Measurements from ENCODE around the gene SRGAP2B. TPM values are rescaled to one million over a fixed set of nuclear protein-coding genes. Genes with fewer than 3 reads are reported as not detected.
"Not testable (repeated sequence)": the region's sequence is repeated elsewhere in the genome, so short reads cannot be mapped to it uniquely, and the experiment has no call there.

The SRGAP2B gene
- total RNA-seq, 4 donors from 2014 or later = 39.3 to 79.9 (median 52.5) TPM

DNA sequence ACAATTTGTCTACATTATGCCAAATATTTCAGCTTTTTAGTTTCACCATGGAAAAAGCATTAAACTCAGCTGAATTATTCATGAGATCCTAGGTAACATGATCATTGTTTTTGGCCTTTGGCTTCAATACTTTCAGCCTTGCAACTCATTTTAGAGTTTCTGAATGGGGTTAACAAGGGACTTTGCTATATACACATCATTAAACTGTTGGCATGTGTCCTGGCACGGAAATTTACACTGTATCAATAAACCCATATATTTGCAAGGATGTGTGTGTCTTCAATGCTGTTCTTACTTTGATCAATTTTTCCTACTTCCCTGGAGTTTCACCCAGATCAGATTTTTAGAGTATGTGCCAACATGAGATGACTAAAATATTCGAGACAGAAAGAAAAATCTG lies 61.6 kb downstream of the SRGAP2B start:
- H3K4me3 ChIP-seq (ENCODE audit: low read depth, poor library complexity, severe bottlenecking); DNase-seq (ENCODE audit: low spot score in 2 of 2); intact Hi-C loops (cut with DNase I; ENCODE audit: low total_unique reads): not testable (repeated sequence)
- no CpG with 5 or more reads among the region's 2 CpGs for WGBS, 2 donors

DNA sequence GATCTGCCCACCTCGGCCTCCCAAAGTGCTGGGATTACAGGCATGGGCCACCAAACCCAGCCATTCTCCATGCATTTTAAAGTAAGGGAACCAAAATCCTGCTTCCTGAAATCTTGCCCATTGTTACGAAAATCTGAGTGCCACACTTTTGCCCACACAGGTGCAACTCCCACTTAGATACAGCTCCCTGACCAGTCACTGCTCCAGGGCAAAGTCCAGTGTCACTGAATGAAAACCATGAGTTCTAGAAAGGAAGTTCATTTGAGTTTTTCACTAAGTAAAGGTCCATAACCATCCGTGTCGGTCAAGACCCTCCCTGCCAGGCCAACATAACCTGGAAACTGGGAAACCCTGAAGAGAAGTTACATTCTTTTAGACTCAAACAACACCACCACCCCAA lies 67.9 kb downstream of the SRGAP2B start:
- no CpG with 5 or more reads among the region's 4 CpGs for WGBS, 2 donors
- H3K4me3 ChIP-seq (ENCODE audit: low read depth, poor library complexity, severe bottlenecking); intact Hi-C loops (cut with DNase I; ENCODE audit: low total_unique reads); DNase-seq (ENCODE audit: low spot score in 2 of 2): not testable (repeated sequence)

DNA sequence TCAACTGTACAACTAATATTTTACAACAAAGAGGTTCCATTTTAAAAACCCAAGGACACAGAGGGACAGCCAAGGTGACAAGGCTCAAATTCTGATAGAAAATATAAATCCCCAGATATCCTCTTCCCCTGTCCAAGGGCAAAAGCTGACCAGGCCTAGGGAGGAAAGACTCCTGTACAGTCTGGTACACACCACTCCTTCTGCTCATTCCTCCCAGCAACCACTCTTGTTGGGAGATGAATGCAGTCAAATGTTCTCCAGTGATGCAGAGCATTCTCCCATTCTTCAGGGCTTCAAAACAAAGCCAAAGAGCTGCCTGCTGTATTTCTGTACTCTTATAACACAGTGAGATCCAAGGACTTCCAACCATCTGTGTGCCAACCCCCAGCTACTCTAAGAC lies 69.8 kb downstream of the SRGAP2B start:
- DNase-seq (ENCODE audit: low spot score in 2 of 2); H3K4me3 ChIP-seq (ENCODE audit: low read depth, poor library complexity, severe bottlenecking); intact Hi-C loops (cut with DNase I; ENCODE audit: low total_unique reads): not testable (repeated sequence)

DNA sequence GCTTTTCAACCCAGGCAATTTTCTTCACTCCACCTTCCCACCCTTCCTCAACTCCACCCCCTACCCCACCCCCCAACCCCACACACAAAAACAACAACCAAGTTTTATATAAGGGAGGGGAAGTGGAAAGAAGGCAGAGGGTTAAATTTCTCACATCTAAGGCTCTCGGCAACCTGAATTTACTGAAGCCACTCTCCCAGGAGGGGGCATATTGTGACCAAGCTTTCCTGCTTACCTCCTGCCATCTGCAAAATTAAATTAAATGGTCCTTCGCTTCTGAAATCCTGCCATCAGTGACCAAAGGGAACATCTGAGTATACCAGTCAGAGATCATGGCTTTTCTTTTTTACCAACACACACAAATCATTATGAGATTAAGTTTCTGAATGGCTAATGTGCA lies 72.9 kb downstream of the SRGAP2B start:
- DNase-seq (ENCODE audit: low spot score in 2 of 2); intact Hi-C loops (cut with DNase I; ENCODE audit: low total_unique reads); H3K4me3 ChIP-seq (ENCODE audit: low read depth, poor library complexity, severe bottlenecking): not testable (repeated sequence)
- 83% methylated on average over 1 of the region's 2 CpGs; no CpG with 5 or more reads in 1 of the 2 donors for WGBS, 2 donors

DNA sequence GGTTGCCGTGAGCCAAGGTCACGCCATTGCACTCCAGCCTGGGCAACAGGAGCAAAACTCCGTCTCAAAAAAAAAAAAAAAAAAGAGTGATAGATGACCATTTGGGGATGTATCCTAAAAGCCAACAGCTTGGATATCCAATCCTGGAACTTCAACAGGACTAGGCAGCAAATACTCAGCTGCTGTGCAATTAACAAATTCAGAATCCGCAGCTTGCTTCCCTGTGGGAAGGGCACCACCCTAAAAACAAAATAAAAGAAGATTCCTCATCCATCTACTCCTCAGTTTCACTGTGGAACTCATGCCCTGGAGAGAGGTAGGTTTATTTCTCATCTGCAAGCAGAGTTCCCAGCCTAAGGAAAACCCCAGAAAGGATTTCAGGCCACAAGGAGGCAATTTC lies 73.4 kb downstream of the SRGAP2B start:
- H3K4me3 ChIP-seq (ENCODE audit: low read depth, poor library complexity, severe bottlenecking); intact Hi-C loops (cut with DNase I; ENCODE audit: low total_unique reads); DNase-seq (ENCODE audit: low spot score in 2 of 2): not testable (repeated sequence)
- WGBS, 2 donors = 73% methylated on average over 2 of the region's 4 CpGs; no CpG with 5 or more reads in 1 of the 2 donors

DNA sequence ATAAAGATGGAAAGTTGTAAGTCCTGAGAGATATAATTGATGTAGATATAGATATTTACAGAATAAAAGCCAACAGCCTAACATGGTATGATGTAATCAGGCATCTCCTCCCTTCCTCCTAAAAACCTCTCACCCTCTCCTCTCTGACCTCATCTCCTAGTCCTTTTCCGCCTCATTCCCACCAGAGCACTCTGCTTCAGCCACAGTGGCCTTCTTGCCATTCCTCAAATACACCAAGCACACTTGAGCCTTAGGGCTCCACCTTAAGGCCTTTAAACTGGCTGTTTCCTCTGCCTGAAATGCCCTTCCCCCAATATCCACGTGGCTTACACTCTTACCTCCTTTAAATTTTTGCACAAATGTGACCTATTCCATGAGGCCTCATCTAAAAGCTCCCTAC lies 75.4 kb downstream of the SRGAP2B start:
- intact Hi-C loops (cut with DNase I; ENCODE audit: low total_unique reads); DNase-seq (ENCODE audit: low spot score in 2 of 2); H3K4me3 ChIP-seq (ENCODE audit: low read depth, poor library complexity, severe bottlenecking): not testable (repeated sequence)
- WGBS, 2 donors = 63 to 80% methylated on average over 2 of the region's 2 CpGs

DNA sequence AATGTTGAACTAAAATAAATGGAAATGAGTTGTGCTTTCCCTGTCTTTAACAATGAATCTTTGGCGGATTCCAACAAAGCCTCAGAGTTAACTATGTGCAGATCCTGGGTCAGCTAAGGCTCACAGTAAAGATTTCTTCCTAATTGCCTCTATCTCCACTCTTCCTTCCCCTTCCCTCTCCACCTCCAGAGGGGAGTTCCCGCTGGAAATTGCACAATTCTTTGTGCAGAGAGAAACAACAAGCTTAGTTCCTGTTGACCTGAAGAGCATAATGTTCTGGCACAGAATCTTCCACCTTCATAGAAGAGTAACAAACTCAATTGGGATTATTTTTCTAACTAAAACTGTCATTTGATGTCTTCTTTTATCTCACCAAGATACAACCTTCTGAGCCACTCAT lies 77.4 kb downstream of the SRGAP2B start:
- H3K4me3 ChIP-seq (ENCODE audit: low read depth, poor library complexity, severe bottlenecking); DNase-seq (ENCODE audit: low spot score in 2 of 2); intact Hi-C loops (cut with DNase I; ENCODE audit: low total_unique reads): not testable (repeated sequence)
- WGBS, 2 donors = 37% methylated on average over 2 of the region's 2 CpGs; no CpG with 5 or more reads in 1 of the 2 donors

DNA sequence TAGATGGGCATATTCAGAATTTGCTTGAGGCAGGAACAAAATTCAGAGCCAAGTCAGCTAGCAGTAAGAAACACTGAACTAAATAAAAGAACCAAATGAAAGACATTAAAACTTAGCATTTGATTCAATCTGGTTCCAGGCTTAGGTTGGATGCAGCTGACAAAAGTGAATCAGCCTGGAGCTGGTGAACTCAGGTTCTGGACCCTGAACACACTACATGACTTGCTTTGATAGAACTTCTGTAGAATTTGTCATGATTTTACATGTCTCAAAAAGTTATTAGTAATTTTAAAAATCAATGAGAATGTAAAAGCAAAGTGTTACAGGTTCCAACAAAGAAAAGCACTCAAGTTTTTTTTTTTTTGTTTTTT lies 78.7 kb downstream of the SRGAP2B start:
- H3K4me3 ChIP-seq (ENCODE audit: low read depth, poor library complexity, severe bottlenecking); intact Hi-C loops (cut with DNase I; ENCODE audit: low total_unique reads); DNase-seq (ENCODE audit: low spot score in 2 of 2): not testable (repeated sequence)

DNA sequence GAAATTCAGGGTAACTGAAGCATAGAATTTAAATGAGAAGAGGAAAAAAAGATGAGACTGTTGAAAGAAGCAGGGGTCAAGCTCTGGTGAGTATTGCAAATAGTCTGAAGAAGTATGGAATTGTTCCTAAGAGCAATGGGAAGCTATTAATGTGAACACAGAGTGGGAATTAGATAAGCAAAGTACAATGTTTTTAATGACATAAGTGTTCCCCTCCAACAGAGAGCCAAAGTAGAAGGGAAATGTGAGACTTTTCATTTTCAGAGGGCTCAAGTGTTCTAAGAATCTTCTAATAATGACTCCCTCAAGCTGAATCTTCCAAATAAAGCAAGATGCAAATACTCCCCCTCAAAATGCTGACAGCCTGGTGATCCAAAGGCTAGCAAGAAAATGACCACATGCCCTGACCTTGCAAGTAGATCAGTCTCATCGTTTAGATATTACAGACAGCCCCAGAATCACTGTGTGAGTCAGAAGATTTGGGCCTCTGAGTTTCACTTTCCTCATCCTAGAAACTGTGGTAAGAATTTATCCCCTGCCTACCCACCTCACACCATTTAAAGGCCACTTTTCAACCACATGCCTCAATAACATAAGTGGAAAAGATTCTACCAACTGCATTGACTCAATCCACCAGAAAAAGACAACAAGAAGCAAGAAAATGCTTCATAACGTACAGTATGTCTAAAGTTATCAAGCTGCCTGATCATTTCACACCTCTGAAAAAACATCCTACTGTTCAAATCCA lies 79.2 kb downstream of the SRGAP2B start:
- H3K4me3 ChIP-seq (ENCODE audit: low read depth, poor library complexity, severe bottlenecking); intact Hi-C loops (cut with DNase I; ENCODE audit: low total_unique reads); DNase-seq (ENCODE audit: low spot score in 2 of 2): not testable (repeated sequence)
- WGBS, 2 donors = no CpG with 5 or more reads among the region's 2 CpGs

DNA sequence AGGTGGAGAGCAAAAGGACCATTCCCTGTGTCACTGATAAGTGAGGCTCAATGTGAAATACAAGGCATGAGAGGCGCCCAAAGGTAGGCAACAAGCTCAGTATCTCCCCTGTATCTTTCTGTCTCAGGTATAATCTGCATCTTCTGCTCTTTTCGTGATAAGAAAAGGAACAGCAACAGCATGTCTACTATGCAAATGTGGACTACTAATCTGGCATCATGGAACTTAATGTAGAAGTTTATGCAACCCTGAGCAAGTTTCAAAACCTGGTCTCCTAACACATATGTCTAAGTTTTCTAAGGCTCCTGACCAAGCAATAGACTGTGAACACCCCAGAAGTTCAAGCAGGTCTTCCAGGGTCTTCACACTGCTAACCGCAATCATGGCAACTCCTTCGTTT lies 81.8 kb downstream of the SRGAP2B start:
- WGBS, 2 donors = 100% methylated on average over 2 of the region's 4 CpGs; no CpG with 5 or more reads in 1 of the 2 donors
- DNase-seq (ENCODE audit: low spot score in 2 of 2); intact Hi-C loops (cut with DNase I; ENCODE audit: low total_unique reads); H3K4me3 ChIP-seq (ENCODE audit: low read depth, poor library complexity, severe bottlenecking): not testable (repeated sequence)

DNA sequence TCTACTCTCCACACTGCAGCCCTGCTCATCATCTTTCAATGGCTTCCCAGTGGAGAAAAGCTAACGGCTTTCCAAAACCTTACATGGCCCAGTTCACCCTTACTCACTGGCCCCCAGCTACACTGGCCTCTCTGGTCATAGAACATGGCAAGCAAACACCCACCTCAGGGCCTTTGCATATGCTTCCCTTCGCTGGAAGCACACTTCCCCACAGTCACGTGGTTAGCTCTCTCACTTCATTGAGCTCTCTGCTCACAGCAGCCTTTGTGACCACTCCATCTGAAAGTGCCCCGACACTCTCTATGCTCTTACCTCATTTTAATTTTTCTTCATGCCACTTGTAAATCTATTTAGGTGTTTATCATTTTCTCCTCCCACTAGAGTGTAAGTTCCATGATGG lies 83.3 kb downstream of the SRGAP2B start:
- H3K4me3 ChIP-seq (ENCODE audit: low read depth, poor library complexity, severe bottlenecking); DNase-seq (ENCODE audit: low spot score in 2 of 2); intact Hi-C loops (cut with DNase I; ENCODE audit: low total_unique reads): not testable (repeated sequence)
- WGBS, 2 donors = 82 to 83% methylated on average over 2 to 3 of the region's 4 CpGs

DNA sequence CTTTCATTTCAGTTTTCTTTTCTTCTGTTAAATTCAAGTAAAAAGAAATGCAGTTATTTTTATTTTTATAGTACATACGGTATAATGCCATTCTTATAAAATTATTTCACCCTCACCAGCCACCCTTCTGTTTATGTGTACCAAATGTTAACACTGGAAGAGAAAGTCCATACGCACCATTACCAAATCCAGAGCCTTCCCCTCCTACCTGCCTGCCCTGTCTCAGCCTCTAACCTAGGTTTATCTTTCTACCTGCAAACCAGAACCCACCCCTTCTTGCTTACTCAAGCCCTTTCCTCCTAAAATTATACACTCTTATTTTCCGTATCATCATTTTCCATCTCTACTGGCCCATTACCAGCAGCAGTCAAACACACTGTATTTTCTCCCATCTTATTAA lies 84.5 kb downstream of the SRGAP2B start:
- intact Hi-C loops (cut with DNase I; ENCODE audit: low total_unique reads); H3K4me3 ChIP-seq (ENCODE audit: low read depth, poor library complexity, severe bottlenecking); DNase-seq (ENCODE audit: low spot score in 2 of 2): not testable (repeated sequence)
- WGBS, 2 donors = 50 to 53% methylated on average over 2 of the region's 3 CpGs

DNA sequence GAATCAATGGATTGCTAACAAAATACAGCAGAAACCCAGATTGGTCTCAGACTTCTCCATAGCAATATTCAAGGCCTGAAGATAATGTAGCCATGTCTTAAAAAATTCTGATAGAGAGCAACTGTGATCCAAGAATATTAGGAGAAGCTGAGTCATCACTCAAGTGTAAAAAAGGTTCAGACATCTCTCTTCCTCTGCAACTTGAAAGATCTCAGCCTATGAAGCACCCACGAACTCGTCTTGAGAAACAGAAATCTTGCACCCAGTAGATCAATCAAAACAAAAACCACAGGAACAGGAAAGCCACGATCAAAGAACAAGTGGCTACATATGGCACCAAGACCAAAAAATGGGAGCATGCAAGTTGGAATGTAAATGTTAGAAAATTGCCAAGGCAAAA lies 85.2 kb downstream of the SRGAP2B start:
- H3K4me3 ChIP-seq (ENCODE audit: low read depth, poor library complexity, severe bottlenecking); intact Hi-C loops (cut with DNase I; ENCODE audit: low total_unique reads); DNase-seq (ENCODE audit: low spot score in 2 of 2): not testable (repeated sequence)
- 6% methylated on average over 3 of the region's 3 CpGs; no CpG with 5 or more reads in 1 of the 2 donors for WGBS, 2 donors

DNA sequence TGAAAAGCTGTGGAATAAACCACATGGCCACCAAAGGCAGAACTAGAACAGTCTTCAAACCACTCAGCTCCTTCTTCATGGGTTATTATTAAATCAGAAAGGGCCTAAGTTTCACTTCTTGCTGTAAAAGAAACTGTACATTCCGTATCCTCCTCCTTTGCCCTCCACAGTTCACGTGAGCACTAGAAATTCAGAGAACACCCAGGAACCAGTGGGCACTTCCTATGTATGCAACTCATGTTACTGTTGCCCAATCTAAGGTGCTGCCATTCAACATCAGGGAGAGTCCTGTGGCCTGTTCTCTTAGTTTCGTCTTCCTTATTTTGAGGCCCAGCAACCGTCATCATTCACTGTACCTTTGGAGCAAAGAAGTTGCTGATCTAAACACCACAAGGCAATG lies 86.7 kb downstream of the SRGAP2B start:
- intact Hi-C loops (cut with DNase I; ENCODE audit: low total_unique reads); DNase-seq (ENCODE audit: low spot score in 2 of 2); H3K4me3 ChIP-seq (ENCODE audit: low read depth, poor library complexity, severe bottlenecking): not testable (repeated sequence)
- WGBS, 2 donors = no CpG with 5 or more reads among the region's 4 CpGs

DNA sequence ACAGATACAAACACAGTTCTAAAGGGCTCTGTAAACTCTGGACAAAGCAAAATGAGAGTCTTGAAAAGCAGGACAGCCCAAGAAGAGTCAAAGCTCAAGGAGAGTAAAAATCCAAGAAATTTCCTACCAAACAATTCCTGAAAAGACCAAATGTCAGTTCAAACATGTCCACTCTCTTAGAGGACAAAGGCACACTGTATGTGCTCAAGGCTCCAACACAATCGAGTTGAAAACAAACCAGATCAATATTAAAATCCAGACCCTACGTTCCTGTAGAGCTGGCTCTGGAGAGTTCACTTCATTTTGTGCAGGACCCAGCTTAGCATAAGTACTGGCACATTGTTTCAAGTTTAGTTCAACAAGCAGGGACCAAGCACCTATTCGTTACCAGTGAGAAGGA lies 90.0 kb downstream of the SRGAP2B start:
- DNase-seq (ENCODE audit: low spot score in 2 of 2); intact Hi-C loops (cut with DNase I; ENCODE audit: low total_unique reads); H3K4me3 ChIP-seq (ENCODE audit: low read depth, poor library complexity, severe bottlenecking): not testable (repeated sequence)
- WGBS, 2 donors = 75% methylated on average over 2 of the region's 3 CpGs; no CpG with 5 or more reads in 1 of the 2 donors

DNA sequence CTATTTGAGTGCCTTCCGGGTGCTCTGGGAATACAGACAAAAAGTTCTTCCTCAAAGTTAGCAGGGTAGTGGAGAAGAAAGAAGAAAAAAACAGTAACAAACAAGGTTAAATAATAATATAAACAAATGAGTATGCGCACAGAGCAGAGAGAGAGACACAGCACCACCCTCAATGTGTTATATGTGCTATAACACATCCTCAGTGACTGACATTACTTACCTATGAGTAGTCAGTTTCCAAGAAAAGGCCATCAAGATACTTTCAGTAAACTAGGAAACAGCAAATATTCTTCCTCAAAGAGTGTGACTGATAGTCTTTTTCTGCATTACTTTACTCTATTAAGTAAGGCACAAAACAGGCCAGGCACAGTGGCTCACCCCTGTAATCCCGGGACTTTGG lies 93.7 kb downstream of the SRGAP2B start:
- intact Hi-C loops (cut with DNase I; ENCODE audit: low total_unique reads) = not testable (repeated sequence)

More for the DNA sequence above, 93.7 kb downstream of the SRGAP2B start:
- H3K4me3 ChIP-seq (ENCODE audit: low read depth, poor library complexity, severe bottlenecking); DNase-seq (ENCODE audit: low spot score in 2 of 2): not testable (repeated sequence)
- 88% methylated on average over 3 of the region's 3 CpGs; no CpG with 5 or more reads in 1 of the 2 donors for WGBS, 2 donors
